ENCODE data around the gene TMEM8B. TPM values are rescaled to one million over a fixed set of nuclear protein-coding genes. Genes with fewer than 3 reads are reported as not detected.

The TMEM8B gene
- total RNA-seq, 1 experiment from 2014 or later: 9.3 TPM

GRCh38 chr9:35844628-35845270, 15.7 kb downstream of the TMEM8B start:
- Histone ChIP-seq H4K8ac (replicated peaks; ENCODE audit: insufficient read length, low read depth, low read length) (no peak overlapping the region), H3K4ac (ENCODE audit: low read depth, low read length) (no peak overlapping the region), H2AK5ac (ENCODE audit: insufficient read length, low read length) (no peak overlapping the region), H4K91ac (ENCODE audit: insufficient read length, low read depth, low read length) (no peak overlapping the region), H3K23me2 (ENCODE audit: insufficient read length, low read depth, low read length, poor library complexity, severe bottlenecking) (peaks cover 7% of the 10 kb centered on the region), H2AFZ (ENCODE audit: low read length) (no peak overlapping the region), H3K4me1 (ENCODE audit: insufficient read depth, low read length) (peaks cover 14% of the 10 kb centered on the region; the same call in 1 of the 2 replicates), H3T11ph (ENCODE audit: low read length) (no peak overlapping the region), H2BK20ac (ENCODE audit: low read depth, low read length, poor library complexity, severe bottlenecking) (no peak overlapping the region), H4K5ac (ENCODE audit: insufficient read length, low read depth, low read length) (no peak overlapping the region), H3K27me3 (ENCODE audit: insufficient read depth, low read length) (no peaks in the 10 kb centered on the region; the same call in 1 of the 2 replicates), H3K14ac (ENCODE audit: insufficient read depth, low read length) (no peak overlapping the region), H3K4me2 (ENCODE audit: insufficient read depth, insufficient read length, low read length) (peak overlapping the region; percentile 39), H3K79me1 (ENCODE audit: insufficient read depth, low read depth, low read length, poor library complexity, severe bottlenecking) (no peaks in the 10 kb centered on the region), H2BK5ac (ENCODE audit: insufficient read length, low read length) (no peak overlapping the region), H2BK120ac (ENCODE audit: low read depth, low read length, poor library complexity, severe bottlenecking) (no peak overlapping the region), H2BK12ac (ENCODE audit: insufficient read length, low read depth, low read length) (no peak overlapping the region), H3K18ac (ENCODE audit: insufficient read length, low read depth, low read length) (no peak overlapping the region), H2BK15ac (ENCODE audit: low read depth, low read length) (no peak overlapping the region), H3K9ac (ENCODE audit: extremely low read depth, insufficient read length, low read length) (no peak overlapping the region), H3K9me3 (ENCODE audit: control insufficient read depth, low read depth, low read length) (no peaks in the 10 kb centered on the region), H3K23ac (ENCODE audit: insufficient read length, low read depth, low read length) (no peak overlapping the region), H3K27ac (ENCODE audit: insufficient read length, low read depth, low read length) (peak overlapping the region; percentile 35), H3K56ac (ENCODE audit: insufficient read length, low read depth, low read length) (no peak overlapping the region), H3K79me2 (ENCODE audit: insufficient read depth, low read length) (no peaks in the 10 kb centered on the region), H4K20me1 (ENCODE audit: control insufficient read depth, insufficient read depth, insufficient read length) (no peaks in the 10 kb centered on the region)
- Mint-ChIP-seq H3K4me1 (peaks cover 31 to 39% of the 10 kb centered on the region in 2 experiments), H3K9me3 (no peaks in the 10 kb centered on the region), H3K36me3 (ENCODE audit: insufficient read depth in 1 of 3, low read depth in 3 of 3) (peaks cover 1 to 17% (median 8%) of the 10 kb centered on the region in 3 experiments; a peak in 5 of 7 replicates), H3K27ac (peak overlapping the region; percentile 2 to 77 (median 15); a peak in 5 of 7 replicates), H3K4me3 (peak overlapping the region; percentile 12 to 25; a peak in 4 of 5 replicates), H3K27me3 (ENCODE audit: low read depth) (peaks cover 21% of the 10 kb centered on the region)
- TF ChIP-seq CTCF (conservative IDR thresholded peaks at IDR 0.05): no peak
- DNase-seq: no peak
- WGBS (ENCODE audit: extremely low coverage, insufficient read length, low lambda C conversion rate): no CpG with 5 or more reads among the region's 7 CpGs
